ENCODE measurements around the gene STK11. TPM values are rescaled to one million over a fixed set of nuclear protein-coding genes. Genes with fewer than 3 reads are reported as not detected.

The STK11 gene
- total RNA-seq, 1 experiment from 2014 or later, result 116 TPM

DNA sequence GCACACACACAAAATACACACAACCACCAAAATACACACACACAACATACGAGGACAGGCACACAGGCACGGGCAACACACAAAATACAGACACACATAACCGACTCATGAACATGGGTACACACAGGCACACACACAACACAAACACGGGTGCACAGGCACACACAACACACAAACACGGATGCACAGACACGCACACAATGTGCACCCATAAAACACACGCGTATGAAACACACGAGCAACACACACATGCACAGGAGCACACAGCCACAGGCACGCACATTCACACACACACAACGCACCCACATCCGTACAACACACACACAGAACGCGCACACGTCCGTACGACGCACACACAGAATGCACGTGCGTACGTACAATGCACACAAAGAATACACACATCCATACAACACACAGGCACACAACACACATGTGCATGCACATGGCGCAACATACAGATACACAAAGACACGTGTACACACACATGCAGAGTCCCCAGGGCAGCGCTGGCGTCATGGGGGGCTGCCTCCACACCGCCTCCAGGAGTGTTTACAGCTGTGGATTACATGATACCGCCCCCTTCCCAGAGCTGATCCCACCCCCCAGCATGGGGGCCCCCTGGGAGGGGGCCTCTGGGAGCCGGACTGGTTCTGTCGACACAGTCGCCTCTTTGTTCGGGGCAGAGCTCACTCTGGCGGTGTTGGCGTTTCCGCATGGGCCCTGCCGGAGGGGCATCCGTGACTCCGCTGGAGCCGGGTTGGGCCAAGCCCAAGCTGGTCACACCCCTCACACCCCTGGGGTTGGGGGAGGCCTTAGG is 34.4 kb upstream of the STK11 start:
- in situ Hi-C loops (cut with HindIII; ENCODE audit: low pct_unique_long_range_greater_than_20kb, low sequenced_read_pairs), result no loop called here
- Histone ChIP-seq H3K9me3 (ENCODE audit: control insufficient read depth, insufficient read depth, low read depth, low read length) (no peaks in the 10 kb centered on the region), H3K4me3 (ENCODE audit: low read depth in 2 of 2, low read length in 2 of 2) (peak overlapping the region; percentile 66 to 73), H3K4me1 (ENCODE audit: control insufficient read depth, insufficient read depth, low read length) (peaks cover 27% of the 10 kb centered on the region), H3K36me3 (ENCODE audit: control insufficient read depth, insufficient read depth, low read length) (peaks cover 3% of the 10 kb centered on the region; the same call in 1 of the 2 replicates), H3K27ac (ENCODE audit: low read length) (peak overlapping the region; percentile 94), H3K27me3 (ENCODE audit: control insufficient read depth, insufficient read depth, low read length) (no peaks in the 10 kb centered on the region)
- no peak for DNase-seq (ENCODE audit: low read depth, low spot score)
- intact Hi-C loops (cut with micrococcal nuclease; ENCODE audit: unreplicated experiment), result no loop called here
- no peak for TF ChIP-seq TCF7L2 (IDR thresholded peaks at IDR 0.05; ENCODE audit: low read depth, low read length)
- TF ChIP-seq SIN3A (IDR thresholded peaks at IDR 0.05; ENCODE audit: borderline replicate concordance, insufficient read depth, low read depth, low read length), result no peak
- 0 out of 2 replicates have a peak, but pooled peaks have one; percentile 0 for TF ChIP-seq POLR2AphosphoS5 (IDR thresholded peaks at IDR 0.05; ENCODE audit: low read depth, low read length)
- TF ChIP-seq CTCF (IDR thresholded peaks at IDR 0.05), result no peak
- POLR2A ChIA-PET, result no interaction called here
- no peak for ATAC-seq
- CTCF ChIA-PET, result no interaction called here
- TSS peak; percentile 64 for BruUV-seq (replicated peaks)

GRCh38 chr19:1171755-1172352 is 33.7 kb upstream of the STK11 start:
- Histone ChIP-seq H3K4me1 (ENCODE audit: control insufficient read depth, insufficient read depth, low read length) (peaks cover 32% of the 10 kb centered on the region), H3K27ac (ENCODE audit: low read length) (peak overlapping the region; percentile 94), H3K4me3 (ENCODE audit: low read depth in 2 of 2, low read length in 2 of 2) (peak overlapping the region; percentile 66 to 73), H3K27me3 (ENCODE audit: control insufficient read depth, insufficient read depth, low read length) (no peaks in the 10 kb centered on the region), H3K36me3 (ENCODE audit: control insufficient read depth, insufficient read depth, low read length) (peaks cover 3% of the 10 kb centered on the region; the same call in 1 of the 2 replicates), H3K9me3 (ENCODE audit: control insufficient read depth, insufficient read depth, low read depth, low read length) (no peaks in the 10 kb centered on the region)
- intact Hi-C loops (cut with micrococcal nuclease; ENCODE audit: unreplicated experiment), result no loop called here
- CTCF ChIA-PET, result interaction anchor here (0.6 kb wide), 1 partner anchor 58 kb away, joined by 3 read pairs; no protein-coding TSS in a partner anchor
- in situ Hi-C loops (cut with HindIII; ENCODE audit: low pct_unique_long_range_greater_than_20kb, low sequenced_read_pairs), result no loop called here
- no peak for DNase-seq (ENCODE audit: low read depth, low spot score)
- TF ChIP-seq CTCF (IDR thresholded peaks at IDR 0.05) (no peak), TCF7L2 (IDR thresholded peaks at IDR 0.05; ENCODE audit: low read depth, low read length) (no peak), REST (IDR thresholded peaks at IDR 0.05; ENCODE audit: insufficient read depth in 1 of 2, low read depth in 2 of 2, low read length in 1 of 2) (no peak), SIN3A (IDR thresholded peaks at IDR 0.05; ENCODE audit: borderline replicate concordance, insufficient read depth, low read depth, low read length) (0 out of 2 replicates have a peak, but pooled peaks have one; percentile 43), POLR2AphosphoS5 (IDR thresholded peaks at IDR 0.05; ENCODE audit: low read depth, low read length) (peak; percentile 12; the same call in 1 of the 2 replicates)
- ATAC-seq, result 0 out of 2 replicates have a peak, but pooled peaks have one; percentile 0
- POLR2A ChIA-PET, result no interaction called here
- BruUV-seq (replicated peaks), result no TSS peak
